Measurements from ENCODE around the gene CATSPER3. TPM values are rescaled to one million over a fixed set of nuclear protein-coding genes. Genes with fewer than 3 reads are reported as not detected.
A peak's percentile ranks its signal among the peaks of the same experiment; 100 is the strongest.

CATSPER3 gene
- total RNA-seq, 1 experiment from 2014 or later, result 0.90 TPM

DNA sequence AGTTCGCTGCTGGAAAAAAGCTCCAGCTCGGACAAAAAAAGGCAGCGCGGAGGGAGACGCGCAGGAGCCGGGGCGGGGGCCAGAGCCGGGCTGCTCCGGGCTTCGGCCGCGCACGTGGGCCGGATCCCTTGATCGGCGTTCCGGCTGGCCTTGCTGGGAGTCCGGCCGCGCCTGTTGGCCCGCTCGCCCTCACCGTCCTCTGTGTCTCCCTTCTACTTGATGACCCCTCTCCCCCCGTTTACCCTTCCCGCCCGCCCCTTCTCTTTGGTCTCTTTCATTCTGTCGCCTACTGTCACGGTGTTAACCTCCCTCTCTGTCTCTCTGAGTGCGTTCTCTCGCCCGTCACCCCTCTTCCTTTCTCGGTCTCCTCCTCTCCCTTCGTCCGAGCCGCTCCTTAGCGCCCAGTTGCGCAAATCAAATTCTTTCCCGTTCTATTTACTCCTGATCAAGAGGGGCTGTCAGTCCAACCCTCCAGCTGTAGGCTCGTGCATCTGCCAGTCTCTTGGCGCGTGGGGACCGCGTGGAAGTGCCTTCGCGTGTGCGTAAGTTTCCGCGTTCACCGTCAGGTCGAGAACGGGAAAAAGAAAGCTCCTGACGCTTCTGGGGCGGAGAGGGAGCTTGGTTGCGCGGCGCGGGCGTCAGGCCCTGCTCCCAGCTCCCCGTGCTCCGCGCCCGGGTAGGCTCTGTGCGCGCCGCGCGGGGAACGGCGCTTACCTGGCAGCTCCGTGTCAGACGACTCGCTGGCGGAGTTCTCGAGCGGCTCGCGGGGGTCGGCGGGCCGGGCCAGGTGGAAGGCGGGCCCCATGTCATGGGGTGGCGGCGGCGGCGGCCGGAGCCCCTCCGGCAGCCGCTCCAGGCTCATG lies 65.5 kb downstream of the CATSPER3 start:
- Histone ChIP-seq H3K36me3 (ENCODE audit: insufficient read depth, low read length, poor library complexity, severe bottlenecking) (no peaks in the 10 kb centered on the region), H3K4me3 (ENCODE audit: low read depth, low read length, poor library complexity, severe bottlenecking) (peak overlapping the region; percentile 66), H3K4me1 (ENCODE audit: insufficient read depth, low read length, poor library complexity, severe bottlenecking) (peaks cover 4% of the 10 kb centered on the region), H3K27ac (ENCODE audit: low read depth, low read length, poor library complexity, severe bottlenecking) (no peak overlapping the region), H3K27me3 (replicated peaks; ENCODE audit: insufficient read depth, low read depth, low read length, poor library complexity) (peaks cover 66% of the 10 kb centered on the region), H3K9me3 (ENCODE audit: low read depth, low read length, poor library complexity, severe bottlenecking) (no peaks in the 10 kb centered on the region)
- intact Hi-C loops (cut with micrococcal nuclease; ENCODE audit: unreplicated experiment), result loop anchor here (5.0 kb wide), 1 partner anchor 279 kb away; no protein-coding TSS in a partner anchor
- peak; percentile 63 for DNase-seq (ENCODE audit: low spot score)
- no TSS peak for BruUV-seq (replicated peaks)
- no peak for TF ChIP-seq EZH2 (IDR thresholded peaks at IDR 0.05; ENCODE audit: borderline replicate concordance, low read depth, low read length, poor library complexity, severe bottlenecking)
- TF ChIP-seq, protein P1, sequence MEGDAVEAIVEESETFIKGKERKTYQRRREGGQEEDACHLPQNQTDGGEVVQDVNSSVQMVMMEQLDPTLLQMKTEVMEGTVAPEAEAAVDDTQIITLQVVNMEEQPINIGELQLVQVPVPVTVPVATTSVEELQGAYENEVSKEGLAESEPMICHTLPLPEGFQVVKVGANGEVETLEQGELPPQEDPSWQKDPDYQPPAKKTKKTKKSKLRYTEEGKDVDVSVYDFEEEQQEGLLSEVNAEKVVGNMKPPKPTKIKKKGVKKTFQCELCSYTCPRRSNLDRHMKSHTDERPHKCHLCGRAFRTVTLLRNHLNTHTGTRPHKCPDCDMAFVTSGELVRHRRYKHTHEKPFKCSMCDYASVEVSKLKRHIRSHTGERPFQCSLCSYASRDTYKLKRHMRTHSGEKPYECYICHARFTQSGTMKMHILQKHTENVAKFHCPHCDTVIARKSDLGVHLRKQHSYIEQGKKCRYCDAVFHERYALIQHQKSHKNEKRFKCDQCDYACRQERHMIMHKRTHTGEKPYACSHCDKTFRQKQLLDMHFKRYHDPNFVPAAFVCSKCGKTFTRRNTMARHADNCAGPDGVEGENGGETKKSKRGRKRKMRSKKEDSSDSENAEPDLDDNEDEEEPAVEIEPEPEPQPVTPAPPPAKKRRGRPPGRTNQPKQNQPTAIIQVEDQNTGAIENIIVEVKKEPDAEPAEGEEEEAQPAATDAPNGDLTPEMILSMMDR (conservative IDR thresholded peaks at IDR 0.05; ENCODE audit: low read depth, low read length), result no peak
- POLR2A ChIA-PET (ENCODE audit: low non-redundant PET), result interaction anchor here (0.7 kb wide), 1 partner anchor 61 kb away, joined by 3 read pairs; no protein-coding TSS in a partner anchor
- CTCF ChIA-PET, result no interaction called here

DNA sequence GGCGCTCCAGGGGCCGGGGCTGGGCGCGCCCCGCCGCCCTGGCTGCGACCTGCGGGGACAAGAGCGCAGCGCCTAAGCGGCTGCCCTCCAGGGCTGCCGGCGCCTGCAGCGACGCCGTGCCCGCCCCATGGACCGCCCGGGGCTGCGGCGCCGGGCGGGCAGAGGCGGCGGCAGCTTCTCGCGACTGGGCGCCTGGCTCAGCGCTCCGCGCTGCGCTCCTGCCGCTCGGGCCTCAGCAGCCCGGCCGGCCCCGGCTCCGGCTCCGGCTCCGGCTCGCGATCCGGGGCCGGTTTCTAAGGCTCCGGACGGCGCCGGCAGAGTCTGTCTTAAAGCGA lies 66.2 kb downstream of the CATSPER3 start, which contains the start of gene PITX1:
TSS of gene PITX1 (minus strand) at position 328 of the 335 bp plus-strand sequence. CDS start 347 bp downstream, outside the sequence.
- no peaks in the 10 kb centered on the region for H3K9me3 ChIP-seq (ENCODE audit: low read depth, low read length, poor library complexity, severe bottlenecking)
- CTCF ChIA-PET, result no interaction called here
- H3K27me3 ChIP-seq (replicated peaks; ENCODE audit: insufficient read depth, low read depth, low read length, poor library complexity), result peaks cover 70% of the 10 kb centered on the region
- intact Hi-C loops (cut with micrococcal nuclease; ENCODE audit: unreplicated experiment), result loop anchor here (5.0 kb wide), 1 partner anchor 278 kb away; no protein-coding TSS in a partner anchor
- TF ChIP-seq EZH2 (IDR thresholded peaks at IDR 0.05; ENCODE audit: borderline replicate concordance, low read depth, low read length, poor library complexity, severe bottlenecking), result no peak
- TF ChIP-seq, protein P1 (conservative IDR thresholded peaks at IDR 0.05; ENCODE audit: low read depth, low read length), result no peak
- peaks cover 4% of the 10 kb centered on the region for H3K4me1 ChIP-seq (ENCODE audit: insufficient read depth, low read length, poor library complexity, severe bottlenecking)
- no peak within 1 kb of the TSS for H3K27ac ChIP-seq (ENCODE audit: low read depth, low read length, poor library complexity, severe bottlenecking)
- peak; percentile 60 for DNase-seq (ENCODE audit: low spot score)
- POLR2A ChIA-PET (ENCODE audit: low non-redundant PET), result no interaction called here
- peak within 1 kb of the TSS; percentile 66 for H3K4me3 ChIP-seq (ENCODE audit: low read depth, low read length, poor library complexity, severe bottlenecking)
- BruUV-seq (replicated peaks), result no TSS peak
- H3K36me3 ChIP-seq (ENCODE audit: insufficient read depth, low read length, poor library complexity, severe bottlenecking), result no peaks in the 10 kb centered on the region

DNA sequence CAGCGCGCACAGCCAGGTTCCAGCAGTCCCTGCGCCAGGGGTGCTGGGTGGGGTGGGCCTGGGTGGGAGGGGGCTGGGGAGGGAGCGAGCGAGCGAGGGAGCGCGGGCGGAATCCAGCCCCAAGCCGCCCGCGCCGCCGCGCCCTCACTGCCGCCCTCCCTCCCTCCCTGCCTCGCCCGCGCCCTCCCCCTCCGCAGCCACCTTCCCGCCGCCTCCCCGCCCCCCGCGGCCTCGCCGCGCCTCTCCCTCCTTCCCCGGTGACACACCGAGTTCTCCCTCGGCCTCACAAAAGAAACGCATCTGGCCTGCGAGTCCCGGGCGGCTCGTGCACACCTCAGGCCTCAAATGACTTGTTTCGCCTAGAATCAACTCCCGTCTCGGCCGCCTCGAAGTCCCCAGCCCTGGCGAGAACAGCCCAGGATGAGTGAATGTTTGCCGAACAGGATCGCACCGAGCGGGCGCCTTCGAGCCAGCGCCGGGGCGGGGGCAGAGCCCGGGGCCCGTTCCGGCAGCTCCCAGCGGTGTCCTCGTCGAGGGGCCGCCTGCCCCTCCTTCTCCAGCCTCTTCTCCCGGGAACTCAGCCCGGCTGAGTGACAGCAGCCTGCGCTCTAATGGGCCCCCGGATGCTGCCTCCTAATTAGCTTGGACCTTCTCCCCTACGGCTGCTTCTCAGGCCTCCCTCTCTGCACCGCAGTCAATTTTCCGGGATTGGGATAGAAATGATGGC lies 66.7 kb downstream of the CATSPER3 start:
- POLR2A ChIA-PET (ENCODE audit: low non-redundant PET), result no interaction called here
- intact Hi-C loops (cut with micrococcal nuclease; ENCODE audit: unreplicated experiment), result loop anchor here (5.0 kb wide), 1 partner anchor 278 kb away; no protein-coding TSS in a partner anchor
- H3K27me3 ChIP-seq (replicated peaks; ENCODE audit: insufficient read depth, low read depth, low read length, poor library complexity), result peaks cover 70% of the 10 kb centered on the region

More for the DNA sequence above, 66.7 kb downstream of the CATSPER3 start:
- Histone ChIP-seq H3K4me1 (ENCODE audit: insufficient read depth, low read length, poor library complexity, severe bottlenecking) (peaks cover 4% of the 10 kb centered on the region), H3K27ac (ENCODE audit: low read depth, low read length, poor library complexity, severe bottlenecking) (no peak overlapping the region), H3K36me3 (ENCODE audit: insufficient read depth, low read length, poor library complexity, severe bottlenecking) (no peaks in the 10 kb centered on the region), H3K4me3 (ENCODE audit: low read depth, low read length, poor library complexity, severe bottlenecking) (peak overlapping the region; percentile 66), H3K9me3 (ENCODE audit: low read depth, low read length, poor library complexity, severe bottlenecking) (no peaks in the 10 kb centered on the region)
- CTCF ChIA-PET, result no interaction called here
- BruUV-seq (replicated peaks), result no TSS peak
- no peak for TF ChIP-seq EZH2 (IDR thresholded peaks at IDR 0.05; ENCODE audit: borderline replicate concordance, low read depth, low read length, poor library complexity, severe bottlenecking)
- TF ChIP-seq, protein P1 (conservative IDR thresholded peaks at IDR 0.05; ENCODE audit: low read depth, low read length), result no peak
- peak; percentile 46 for DNase-seq (ENCODE audit: low spot score)

Measured in A673 (cell line).